ENCODE data around the gene EHF. TPM values are rescaled to one million over a fixed set of nuclear protein-coding genes. Genes with fewer than 3 reads are reported as not detected.
"Not testable (repeated sequence)": the region's sequence is repeated elsewhere in the genome, so short reads cannot be mapped to it uniquely, and the experiment has no call there.

Gene EHF
- total RNA-seq, 8 experiments from 2014 or later = 0.09 to 101 (median 0.47) TPM; not detected in 1

GRCh38 chr11:34588701-34589100 lies 32.2 kb upstream of the EHF start:
- in situ Hi-C loops (cut with MboI; ENCODE audit: low pct_unique_long_range_greater_than_20kb in 2 of 9, low sequenced_read_pairs in 9 of 9, unreplicated experiment in 9 of 9) = loop anchor here in 7 of 9 experiments (10.0 to 25.0 kb wide), 3 partner anchors 299 to 799 kb away; no protein-coding TSS in a partner anchor
- Histone ChIP-seq H3K4me1 (replicated peaks in 1 of 2) (no peaks in the 10 kb centered on the region), H3K4me3 (no peak overlapping the region), H3K27ac (no peak overlapping the region)
- ATAC-seq (replicated peaks in 6 of 8) = no peak
- 34 to 100% (median 86%) methylated on average over 1 to 4 of the region's 4 CpGs; no CpG with 5 or more reads in 2 of the 10 experiments for WGBS, 10 experiments

GRCh38 chr11:34589177-34589576 lies 31.7 kb upstream of the EHF start:
- not testable (repeated sequence) for H3K27ac ChIP-seq; H3K4me3 ChIP-seq; H3K4me1 ChIP-seq (replicated peaks in 1 of 2); ATAC-seq (replicated peaks in 6 of 8)
- WGBS, 10 experiments = 78 to 100% (median 91%) methylated on average over 1 to 6 of the region's 7 CpGs
- in situ Hi-C loops (cut with MboI; ENCODE audit: low pct_unique_long_range_greater_than_20kb in 2 of 9, low sequenced_read_pairs in 9 of 9, unreplicated experiment in 9 of 9) = loop anchor here in 7 of 9 experiments (10.0 to 25.0 kb wide), 3 partner anchors 298 to 798 kb away; no protein-coding TSS in a partner anchor

- in situ Hi-C loops (cut with MboI; ENCODE audit: low pct_unique_long_range_greater_than_20kb in 2 of 9, low sequenced_read_pairs in 9 of 9, unreplicated experiment in 9 of 9) = loop anchor here in 5 of 9 experiments (25.0 kb wide), 2 partner anchors 294 to 794 kb away; no protein-coding TSS in a partner anchor
- Histone ChIP-seq H3K27ac (no peak overlapping the region), H3K4me1 (replicated peaks in 1 of 2) (no peaks in the 10 kb centered on the region), H3K4me3 (no peak overlapping the region)
- 0 to 67% (median 18%) methylated on average over 1 of the region's 1 CpG for WGBS, 10 experiments
- ATAC-seq (replicated peaks in 6 of 8) = no peak
Observed at GRCh38 chr11:34593085-34593484, 27.8 kb upstream of the EHF start.

- ATAC-seq (replicated peaks in 6 of 8) = peak in 2 of 8 experiments; percentile 35 to 37
- in situ Hi-C loops (cut with MboI; ENCODE audit: low pct_unique_long_range_greater_than_20kb in 2 of 9, low sequenced_read_pairs in 9 of 9, unreplicated experiment in 9 of 9) = loop anchor here in 5 of 9 experiments (25.0 kb wide), 2 partner anchors 293 to 793 kb away; no protein-coding TSS in a partner anchor
Observed at GRCh38 chr11:34594603-34595002, 26.3 kb upstream of the EHF start.

GRCh38 chr11:34595391-34595790 lies 25.5 kb upstream of the EHF start:
- peaks cover 7 to 8% of the 10 kb centered on the region in 2 donors for H3K4me1 ChIP-seq (replicated peaks in 1 of 2)
- WGBS, 10 experiments = 73 to 92% (median 83%) methylated on average over 2 of the region's 2 CpGs; no CpG with 5 or more reads in 3 of the 10 experiments
- ATAC-seq (replicated peaks in 6 of 8) = no peak
- no peak overlapping the region for H3K4me3 ChIP-seq
- H3K27ac ChIP-seq = no peak overlapping the region
- in situ Hi-C loops (cut with MboI; ENCODE audit: low pct_unique_long_range_greater_than_20kb in 2 of 9, low sequenced_read_pairs in 9 of 9, unreplicated experiment in 9 of 9) = loop anchor here in 5 of 9 experiments (25.0 kb wide), 2 partner anchors 292 to 792 kb away; no protein-coding TSS in a partner anchor

More at GRCh38 chr11:34594603-34595002, 26.3 kb upstream of the EHF start:
- Histone ChIP-seq H3K27ac (no peak overlapping the region), H3K4me1 (replicated peaks in 1 of 2) (peaks cover 1 to 5% of the 10 kb centered on the region in 2 donors), H3K4me3 (no peak overlapping the region)
- WGBS, 10 experiments = 43 to 100% (median 94%) methylated on average over 1 to 3 of the region's 3 CpGs; no CpG with 5 or more reads in 3 of the 10 experiments

- peaks cover 11 to 14% of the 10 kb centered on the region in 2 donors for H3K4me1 ChIP-seq (replicated peaks in 1 of 2)
- H3K27ac ChIP-seq = no peak overlapping the region
- no peak overlapping the region for H3K4me3 ChIP-seq
- peak in 1 of 8 experiments; percentile 96 for ATAC-seq (replicated peaks in 6 of 8)
- WGBS, 10 experiments = 48 to 94% (median 87%) methylated on average over 1 to 11 of the region's 11 CpGs
- in situ Hi-C loops (cut with MboI; ENCODE audit: low pct_unique_long_range_greater_than_20kb in 2 of 9, low sequenced_read_pairs in 9 of 9, unreplicated experiment in 9 of 9) = loop anchor here in 5 of 9 experiments (25.0 kb wide), 2 partner anchors 291 to 791 kb away; no protein-coding TSS in a partner anchor
Observed at GRCh38 chr11:34595960-34596644, 24.8 kb upstream of the EHF start.

- in situ Hi-C loops (cut with MboI; ENCODE audit: low pct_unique_long_range_greater_than_20kb in 2 of 9, low sequenced_read_pairs in 9 of 9, unreplicated experiment in 9 of 9) = loop anchor here in 5 of 9 experiments (25.0 kb wide), 2 partner anchors 288 to 788 kb away; no protein-coding TSS in a partner anchor
- H3K27ac ChIP-seq = no peak overlapping the region
- H3K4me1 ChIP-seq (replicated peaks in 1 of 2) = peaks cover 17 to 19% of the 10 kb centered on the region in 2 donors
- 5 to 86% (median 61%) methylated on average over 2 to 8 of the region's 8 CpGs for WGBS, 10 experiments
- no peak overlapping the region for H3K4me3 ChIP-seq
- ATAC-seq (replicated peaks in 6 of 8) = peak in 2 of 8 experiments; percentile 27 to 38
Observed at GRCh38 chr11:34599406-34599945, 21.4 kb upstream of the EHF start.

GRCh38 chr11:34600339-34601084 lies 20.4 kb upstream of the EHF start:
- H3K4me1 ChIP-seq (replicated peaks in 1 of 2) = peaks cover 17 to 19% of the 10 kb centered on the region in 2 donors
- H3K27ac ChIP-seq = no peak overlapping the region
- 17 to 90% (median 63%) methylated on average over 1 to 5 of the region's 11 CpGs; no CpG with 5 or more reads in 3 of the 10 experiments for whole genome bisulfite sequencing, 10 experiments
- in situ Hi-C loops (cut with MboI; ENCODE audit: low pct_unique_long_range_greater_than_20kb in 2 of 9, low sequenced_read_pairs in 9 of 9, unreplicated experiment in 9 of 9) = no loop called here
- ATAC-seq (replicated peaks in 6 of 8) = peak in 5 of 8 experiments; percentile 40 to 81 (median 46)
- H3K4me3 ChIP-seq = no peak overlapping the region

- Histone ChIP-seq H3K4me3 (no peak overlapping the region), H3K4me1 (replicated peaks in 1 of 2) (peaks cover 17 to 19% of the 10 kb centered on the region in 2 donors), H3K27ac (no peak overlapping the region)
- in situ Hi-C loops (cut with MboI; ENCODE audit: low pct_unique_long_range_greater_than_20kb in 2 of 9, low sequenced_read_pairs in 9 of 9, unreplicated experiment in 9 of 9) = no loop called here
- ATAC-seq (replicated peaks in 6 of 8) = peak in 5 of 8 experiments; percentile 30 to 83 (median 54)
- 0 to 40% (median 33%) methylated on average over 1 to 2 of the region's 2 CpGs; no CpG with 5 or more reads in 7 of the 10 experiments for WGBS, 10 experiments
Observed at GRCh38 chr11:34601085-34601444, 19.8 kb upstream of the EHF start.

GRCh38 chr11:34601609-34602008 lies 19.3 kb upstream of the EHF start:
- Histone ChIP-seq H3K4me1 (replicated peaks in 1 of 2) (peaks cover 17 to 19% of the 10 kb centered on the region in 2 donors), H3K4me3 (no peak overlapping the region), H3K27ac (no peak overlapping the region)
- 60 to 100% (median 93%) methylated on average over 2 to 5 of the region's 5 CpGs; no CpG with 5 or more reads in 3 of the 10 experiments for WGBS, 10 experiments
- no peak for ATAC-seq (replicated peaks in 6 of 8)
- in situ Hi-C loops (cut with MboI; ENCODE audit: low pct_unique_long_range_greater_than_20kb in 2 of 9, low sequenced_read_pairs in 9 of 9, unreplicated experiment in 9 of 9) = no loop called here

GRCh38 chr11:34602245-34602644 lies 18.6 kb upstream of the EHF start:
- in situ Hi-C loops (cut with MboI; ENCODE audit: low pct_unique_long_range_greater_than_20kb in 2 of 9, low sequenced_read_pairs in 9 of 9, unreplicated experiment in 9 of 9) = no loop called here
- no peak for ATAC-seq (replicated peaks in 6 of 8)

GRCh38 chr11:34603129-34604001 lies 17.5 kb upstream of the EHF start:
- in situ Hi-C loops (cut with MboI; ENCODE audit: low pct_unique_long_range_greater_than_20kb in 2 of 9, low sequenced_read_pairs in 9 of 9, unreplicated experiment in 9 of 9) = no loop called here
- Histone ChIP-seq H3K27ac (no peak overlapping the region), H3K4me1 (replicated peaks in 1 of 2) (peaks cover 17 to 19% of the 10 kb centered on the region in 2 donors), H3K4me3 (no peak overlapping the region)
- ATAC-seq (replicated peaks in 6 of 8) = no peak
- 67 to 100% (median 82%) methylated on average over 1 to 12 of the region's 15 CpGs; no CpG with 5 or more reads in 1 of the 10 experiments for WGBS, 10 experiments

More at GRCh38 chr11:34602245-34602644, 18.6 kb upstream of the EHF start:
- Histone ChIP-seq H3K27ac (no peak overlapping the region), H3K4me1 (replicated peaks in 1 of 2) (peaks cover 17 to 19% of the 10 kb centered on the region in 2 donors), H3K4me3 (no peak overlapping the region)
- WGBS, 10 experiments = 85 to 100% (median 100%) methylated on average over 1 to 6 of the region's 7 CpGs; no CpG with 5 or more reads in 2 of the 10 experiments
